HTR-8/SVneo (cell line): ENCODE measurements around the gene KDM5C.

Source experiments
- DNase-seq: peaks from one replicate; pipeline ENCODE4 v3.0.0; 2011; ENCODE audit warnings: low spot score, mixed read lengths; ENCODE audit not compliant: insufficient read length
- FAIRE-seq: peaks from 2 replicates; lab custom pipeline; 2011; peaks lifted over from hg19 to GRCh38; lab: Jason Lieb, UNC

KDM5C gene

DNA sequence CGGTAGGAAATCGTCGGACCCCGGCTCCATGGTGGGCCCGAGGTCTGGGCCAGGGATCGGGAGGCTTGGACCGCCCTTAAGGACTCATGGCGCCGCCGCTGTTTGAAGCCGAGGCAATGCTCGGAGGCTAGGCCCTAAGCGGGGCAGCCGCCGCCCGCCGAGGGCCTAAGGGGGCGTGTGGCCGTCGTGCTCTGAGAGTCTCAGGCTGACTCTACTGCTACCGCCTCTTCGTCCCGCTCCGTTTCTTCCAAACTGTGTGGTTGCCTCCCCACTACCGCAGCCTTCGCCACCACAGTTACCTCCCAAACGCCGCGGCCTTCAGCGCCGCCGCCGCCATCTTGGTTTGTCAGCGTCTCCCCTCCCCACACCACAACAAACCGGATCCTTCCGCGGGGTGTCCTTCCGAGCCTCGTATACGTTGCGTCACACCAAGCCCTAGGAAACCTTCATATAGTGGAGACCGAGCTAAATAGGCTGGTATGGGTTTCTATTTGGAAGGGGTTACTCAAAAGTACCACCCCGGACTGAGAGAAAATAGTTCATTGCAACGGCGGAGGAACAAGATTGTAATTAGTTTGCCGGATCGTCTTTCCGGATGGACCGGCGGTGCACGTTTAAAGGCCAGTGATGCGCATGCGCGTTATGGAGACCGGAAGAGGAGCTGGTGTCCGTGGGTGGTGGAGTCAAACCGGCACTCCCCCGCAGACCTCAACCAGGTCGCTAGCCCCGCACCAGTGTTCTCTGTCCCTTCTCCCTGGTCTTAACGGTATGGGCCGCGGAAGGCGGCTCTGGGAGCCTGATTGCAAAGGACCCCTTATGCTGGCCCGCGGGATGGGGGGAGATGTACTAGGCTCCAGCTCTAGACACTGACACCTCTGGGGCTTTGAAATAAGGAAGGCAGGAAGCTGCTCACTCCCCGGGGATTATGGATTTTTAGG, at the start of gene KDM5C:
KDM5C (minus strand) TSS at position 348 of the 938 bp plus-strand sequence; CDS start at position 30, 318 bp downstream.
- no peak for FAIRE-seq
- DNase-seq = peak; percentile 88

DNA sequence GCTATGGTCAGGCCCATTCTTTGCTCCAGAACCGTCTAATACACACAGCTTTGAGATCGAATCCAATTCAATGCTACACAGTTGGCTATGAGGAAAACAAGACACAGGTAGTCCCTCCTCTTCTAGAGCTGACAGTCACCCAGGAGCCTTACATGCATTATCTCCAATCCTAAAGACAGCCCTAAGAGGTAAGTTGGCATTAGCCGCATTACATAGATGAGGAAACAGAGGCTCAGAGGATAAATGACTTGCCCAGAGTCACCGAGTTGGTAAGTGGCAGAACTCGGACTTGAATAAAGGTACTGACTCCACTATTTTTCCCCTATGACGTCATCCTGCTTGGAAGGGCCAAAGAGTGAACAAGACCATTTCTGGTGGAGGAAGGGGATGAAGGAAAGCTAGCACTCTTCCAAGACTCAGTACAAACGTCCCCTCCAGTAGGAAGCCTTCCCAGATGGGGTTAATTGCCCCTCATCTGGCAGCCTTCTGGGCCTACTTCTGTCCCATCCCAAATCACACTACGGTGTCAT, 47.9 kb upstream of the KDM5C start:
- FAIRE-seq = no peak
- DNase-seq = no peak

GRCh38 chrX:53269536-53270107, 44.6 kb upstream of the KDM5C start:
- FAIRE-seq (no peak), DNase-seq (no peak)

- FAIRE-seq (no peak), DNase-seq (no peak)
Observed at GRCh38 chrX:53268173-53268572, 43.2 kb upstream of the KDM5C start.

DNA sequence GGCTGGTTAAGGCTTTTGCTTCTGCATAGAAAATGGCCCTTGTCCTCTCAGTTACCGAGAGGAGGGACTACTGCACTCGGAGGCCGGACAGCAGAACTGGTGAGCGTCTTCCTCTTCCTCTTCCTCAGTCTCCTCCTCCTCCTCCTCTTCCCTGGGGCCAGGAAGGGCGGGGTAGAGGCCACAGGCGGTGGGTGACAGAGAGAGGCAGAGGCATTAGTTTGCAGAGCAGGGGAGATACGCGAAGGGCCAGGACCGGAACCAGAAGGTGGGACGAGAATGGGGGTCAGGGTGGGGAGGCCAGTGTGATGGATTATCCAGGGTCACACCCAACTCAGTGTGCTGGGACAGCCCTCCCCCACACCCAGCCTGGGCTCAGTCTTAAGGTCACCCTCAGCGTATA, 41.9 kb upstream of the KDM5C start:
- DNase-seq (no peak), FAIRE-seq (no peak)

DNA sequence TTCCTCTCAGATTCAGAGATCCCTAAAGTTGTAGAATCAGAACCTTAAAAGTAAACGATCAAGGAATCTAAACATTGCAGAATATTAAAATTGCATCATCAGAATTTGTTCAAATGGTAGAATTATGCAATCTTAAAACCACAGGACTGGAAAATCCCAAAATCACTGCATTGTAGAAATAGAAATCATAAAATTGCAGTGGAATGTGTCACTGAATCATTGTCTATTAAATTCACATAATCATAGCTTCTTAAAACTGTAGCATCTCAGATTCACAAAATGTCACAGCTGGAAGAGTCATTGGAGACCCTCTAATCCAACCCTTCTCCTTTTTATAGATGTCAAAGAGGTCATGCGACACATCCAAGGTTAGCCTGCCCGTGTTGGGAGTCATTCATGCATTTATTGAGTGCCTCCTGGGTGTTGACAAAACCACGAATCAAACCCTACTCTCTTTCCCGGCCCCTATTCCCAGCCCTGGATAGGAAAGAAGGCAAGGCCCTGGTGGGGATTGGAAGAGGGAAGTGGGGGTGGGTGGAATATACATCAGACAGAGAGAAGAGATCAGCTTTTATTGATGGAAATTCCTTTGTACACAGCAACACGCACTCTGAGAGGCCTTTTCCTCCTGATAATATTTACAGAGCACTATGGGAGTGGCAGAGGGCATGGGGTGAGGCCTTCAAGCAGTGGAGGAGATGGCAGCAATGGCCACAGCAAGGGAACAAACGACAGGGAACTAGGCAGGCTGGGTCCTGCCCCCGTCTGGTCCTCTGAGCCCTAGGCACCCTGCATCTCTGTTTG, 41.0 kb upstream of the KDM5C start:
- DNase-seq (no peak), FAIRE-seq (no peak)

- FAIRE-seq = peak; percentile 67
- peak; percentile 56 for DNase-seq
Observed at GRCh38 chrX:53263597-53264094, 38.6 kb upstream of the KDM5C start.

GRCh38 chrX:53262918-53263394, 37.9 kb upstream of the KDM5C start:
- no peak for FAIRE-seq
- peak; percentile 23 for DNase-seq

GRCh38 chrX:53262189-53262917, 37.3 kb upstream of the KDM5C start:
- DNase-seq = no peak
- FAIRE-seq = no peak

GRCh38 chrX:53261355-53261972, 36.5 kb upstream of the KDM5C start:
- FAIRE-seq = no peak
- DNase-seq = no peak

- FAIRE-seq = no peak
- no peak for DNase-seq
Observed at GRCh38 chrX:53260836-53261235, 35.8 kb upstream of the KDM5C start.

GRCh38 chrX:53257670-53258423, 32.8 kb upstream of the KDM5C start:
- no peak for DNase-seq
- FAIRE-seq = no peak

DNA sequence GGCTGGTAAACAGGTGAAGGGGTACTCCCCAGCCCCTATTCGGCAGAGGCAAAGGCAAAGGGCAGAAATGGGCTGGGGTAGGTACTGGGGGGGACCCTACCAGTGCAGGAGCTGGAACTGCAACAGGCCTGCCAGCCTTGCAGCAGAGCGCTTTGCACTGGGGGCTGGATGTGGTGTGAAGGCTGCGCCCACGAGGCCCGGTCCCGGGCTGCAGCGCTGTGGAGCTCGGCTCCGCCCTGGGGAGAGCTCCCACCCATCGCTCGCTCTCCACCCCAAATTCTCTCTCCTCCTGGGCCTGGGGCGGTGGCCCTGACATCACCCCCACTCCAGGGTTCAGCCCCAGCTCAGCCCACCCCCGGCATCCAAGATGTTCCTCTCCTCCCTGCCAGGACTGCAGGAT, 32.2 kb upstream of the KDM5C start:
- DNase-seq (no peak), FAIRE-seq (no peak)

DNA sequence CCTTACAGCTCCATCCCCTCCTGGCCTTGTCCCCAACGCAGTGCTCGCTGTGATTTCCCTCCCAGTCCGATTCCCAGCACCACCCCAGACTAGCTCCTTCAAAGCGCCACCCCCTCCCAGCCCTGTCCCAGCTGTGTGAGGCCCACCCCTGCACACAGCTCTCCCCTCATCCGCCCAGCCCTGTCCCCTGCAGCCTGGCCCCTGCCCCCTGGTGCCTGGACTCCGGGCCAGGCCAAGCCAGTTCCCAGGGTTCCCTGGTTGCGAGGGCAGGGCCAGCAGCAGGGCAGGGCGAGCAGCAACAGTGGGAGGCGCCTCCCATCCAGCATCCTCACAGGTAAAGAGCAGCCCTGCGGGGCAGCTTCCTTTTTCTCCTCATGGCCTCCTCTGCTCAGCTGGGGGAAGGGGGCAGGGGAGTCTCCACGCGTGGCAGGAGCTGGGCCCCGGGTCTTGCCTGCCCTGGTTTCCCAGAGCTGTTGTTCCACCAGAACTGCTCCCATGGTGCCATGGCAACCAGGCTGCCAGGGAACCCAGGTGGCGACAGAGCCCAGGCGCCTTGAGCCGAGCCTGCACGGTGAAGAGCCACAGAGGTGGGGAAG, 31.5 kb upstream of the KDM5C start:
- FAIRE-seq (no peak), DNase-seq (no peak)

- DNase-seq = no peak
- no peak for FAIRE-seq
Observed at GRCh38 chrX:53255738-53256191, 30.8 kb upstream of the KDM5C start.

DNA sequence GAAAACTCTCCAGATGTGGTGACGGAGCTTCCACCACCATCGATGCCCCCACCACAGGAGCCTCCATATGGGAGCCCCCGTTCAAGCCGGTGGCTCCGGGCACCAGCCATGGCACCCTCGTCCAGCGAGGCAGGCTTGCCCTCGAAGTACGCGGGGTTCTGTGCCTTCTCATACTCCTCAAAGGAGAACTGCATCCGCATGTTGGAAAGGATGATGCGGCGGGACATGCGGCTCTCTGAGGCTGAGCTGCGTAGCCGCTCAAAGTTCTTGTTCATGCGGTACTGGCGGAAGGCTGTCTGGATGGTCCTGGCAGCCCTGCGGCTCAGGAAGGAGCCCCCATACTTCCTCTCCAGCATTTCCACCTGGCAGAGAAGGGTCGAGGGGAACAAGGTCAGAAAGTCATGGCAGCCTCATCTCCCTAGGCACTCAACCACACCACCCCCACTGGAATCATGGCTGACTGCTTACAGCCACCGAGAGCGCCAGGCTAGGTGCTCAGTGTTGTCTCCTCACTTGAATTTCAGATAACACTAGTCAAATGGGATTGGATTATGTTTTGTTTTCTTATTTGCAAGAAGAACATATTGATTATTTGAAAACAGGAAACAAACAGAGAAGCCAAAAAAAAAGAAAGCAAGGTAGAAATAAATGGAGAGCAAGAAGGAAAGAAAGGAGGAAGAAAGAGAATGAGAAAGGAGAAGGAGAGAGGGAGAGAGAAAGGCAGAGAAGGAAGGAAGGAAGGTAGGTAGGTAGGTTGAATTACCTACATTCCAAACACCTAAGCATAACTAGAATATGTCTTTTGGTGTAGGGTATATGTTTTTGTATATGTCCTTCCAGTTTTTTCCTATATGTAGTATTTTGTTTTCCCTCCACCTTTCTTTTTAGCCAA, 29.8 kb upstream of the KDM5C start:
- DNase-seq (no peak), FAIRE-seq (no peak)
